ENCODE data around the gene ACTA2. TPM values are rescaled to one million over a fixed set of nuclear protein-coding genes. Genes with fewer than 3 reads are reported as not detected.

The ACTA2 gene
- total and polyA plus RNA-seq, 2 donors (not counting 1 experiment from before 2014, with no cell fraction given) = 1.8 to 3.7 TPM

GRCh38 chr10:88989824-88990383 is 37.3 kb upstream of the ACTA2 start:
- peak overlapping the region; percentile 93 for H3K9ac ChIP-seq (ENCODE audit: low read length)
- peak; percentile 18 for ATAC-seq (ENCODE audit: low read depth)
- H2AFZ ChIP-seq (ENCODE audit: insufficient read depth, low read depth, low read length, poor library complexity, severe bottlenecking) = no peak overlapping the region

More at GRCh38 chr10:88989824-88990383, 37.3 kb upstream of the ACTA2 start:
- ChIA-PET POLR2A (interaction anchor here (0.6 to 1.4 kb wide), 2 partner anchors 18 to 46 kb away, joined by 3 read pairs; no protein-coding TSS in a partner anchor), CTCF (interaction anchor here (1.1 to 6.1 kb wide), 10 partner anchors 8 to 228 kb away, joined by 3 to 76 read pairs (median 6); no protein-coding TSS in a partner anchor)
- Histone ChIP-seq H3K36me3 (replicated peaks in 1 of 2; ENCODE audit: control extremely low read depth in 1 of 2, control insufficient read depth in 1 of 2, extremely low read depth in 1 of 2, insufficient read depth in 2 of 2, low read length in 1 of 2) (no peaks in the 10 kb centered on the region), H3K9me3 (ENCODE audit: control extremely low read depth in 1 of 3, control insufficient read depth in 2 of 3, insufficient read depth in 1 of 3, low read length in 2 of 3) (peaks cover 0 to 8% (median 7%) of the 10 kb centered on the region in 3 donors), H3K4me2 (replicated peaks; ENCODE audit: low read depth, low read length, poor library complexity, severe bottlenecking) (peak overlapping the region; percentile 91), H3K27ac (ENCODE audit: low read length in 2 of 2) (peak overlapping the region; percentile 63 to 80), H3K4me3 (ENCODE audit: control extremely low read depth in 1 of 5, extremely low read depth in 1 of 5, insufficient read depth in 1 of 5, low read depth in 2 of 5, low read length in 4 of 5) (peak overlapping the region in 4 of 5 experiments; percentile 73 to 95 (median 80)), H3K27me3 (replicated peaks in 1 of 4; ENCODE audit: control extremely low read depth in 1 of 4, control insufficient read depth in 3 of 4, insufficient read depth in 4 of 4, low read length in 3 of 4) (no peaks in the 10 kb centered on the region), H3K4me1 (ENCODE audit: control insufficient read depth in 2 of 2, insufficient read depth in 2 of 2, low read length in 2 of 2) (peaks cover 12 to 23% of the 10 kb centered on the region in 2 donors), H4K20me1 (ENCODE audit: control insufficient read depth, insufficient read depth, low read length, poor library complexity, severe bottlenecking) (no peaks in the 10 kb centered on the region), H3K79me2 (ENCODE audit: control insufficient read depth, insufficient read depth, low read length) (peaks cover 9% of the 10 kb centered on the region)
- WGBS (ENCODE audit: insufficient coverage) = 25% methylated on average over 6 of the region's 8 CpGs
- Mint-ChIP-seq H3K9me3 (ENCODE audit: insufficient read depth) (peaks cover 4% of the 10 kb centered on the region), H3K4me3 (peak overlapping the region; percentile 98), H3K27me3 (no peaks in the 10 kb centered on the region), H3K4me1 (peaks cover 38% of the 10 kb centered on the region), H3K27ac (peak overlapping the region; percentile 83)
- intact Hi-C loops (cut with micrococcal nuclease) = loop anchor here (1.0 to 10.0 kb wide), 6 partner anchors 8 to 715 kb away; partner anchors contain the start of genes KIF20B and STAMBPL1
- no peak for DNase-seq
- TF ChIP-seq CTCF (IDR thresholded peaks at IDR 0.05) (no peak), EZH2 (IDR thresholded peaks at IDR 0.05; ENCODE audit: borderline replicate concordance, insufficient read depth, low read depth, low read length, poor library complexity, severe bottlenecking) (no peak)
